NCI-H460 (cell line): ENCODE results near the gene KLHL26. TPM values are rescaled to one million over a fixed set of nuclear protein-coding genes. Genes with fewer than 3 reads are reported as not detected.
"Not testable (repeated sequence)": the region's sequence is repeated elsewhere in the genome, so short reads cannot be mapped to it uniquely, and the experiment has no call there.

Source experiments
- DNase-seq: peaks from one replicate; pipeline ENCODE4 v3.0.0-alpha.2; 2016; ENCODE audit warnings: low read depth; ENCODE audit errors: extremely low read depth
- total RNA-seq: library from RNA; depleted of rRNA; stranded (reverse); fragments of >200 nt; shearing (Covaris generic); gene quantifications from 2 replicates; pipeline ENCODE4 v1.2.3, GENCODE V29; 2014

KLHL26 gene
- total RNA-seq, 1 experiment from 2014 or later: 6.4 TPM

GRCh38 chr19:18600692-18601397 is 36.0 kb upstream of the KLHL26 start:
- not testable (repeated sequence) for DNase-seq

- DNase-seq: no peak
These were observed 35.0 kb upstream of the KLHL26 start for GRCh38 chr19:18601875-18602274.

GRCh38 chr19:18603255-18603957 is 33.4 kb upstream of the KLHL26 start:
- DNase-seq: no peak

GRCh38 chr19:18603958-18604819 is 32.6 kb upstream of the KLHL26 start:
- DNase-seq: no peak

- DNase-seq: no peak
These were observed 32.0 kb upstream of the KLHL26 start for GRCh38 chr19:18604820-18605159.

- DNase-seq: no peak
These were observed 31.7 kb upstream of the KLHL26 start for GRCh38 chr19:18605196-18605545.

- DNase-seq: no peak
These were observed 31.1 kb upstream of the KLHL26 start for GRCh38 chr19:18605546-18606280.

- DNase-seq: no peak
These were observed 30.3 kb upstream of the KLHL26 start, which contains the start of gene CRLF1 for GRCh38 chr19:18606281-18607225. TSS of gene CRLF1 (minus strand) at chr19:18606799. CDS start at chr19:18606656, 143 bp downstream.

GRCh38 chr19:18607226-18608101 is 29.4 kb upstream of the KLHL26 start:
- DNase-seq: no peak

GRCh38 chr19:18608102-18608804 is 28.6 kb upstream of the KLHL26 start:
- no peak for DNase-seq

GRCh38 chr19:18608805-18609716 is 27.8 kb upstream of the KLHL26 start:
- no peak for DNase-seq

GRCh38 chr19:18609717-18610051 is 27.1 kb upstream of the KLHL26 start:
- no peak for DNase-seq

GRCh38 chr19:18610245-18610555 is 26.6 kb upstream of the KLHL26 start:
- no peak for DNase-seq

- no peak for DNase-seq
These were observed 26.1 kb upstream of the KLHL26 start for GRCh38 chr19:18610556-18611326.

- no peak for DNase-seq
These were observed 25.3 kb upstream of the KLHL26 start for GRCh38 chr19:18611327-18612050.
